GM19035 (cell line): ENCODE measurements around the gene RAD51B.

Experiments
- ATAC-seq: cut with Tn5 transposase; IDR thresholded peaks from one replicate; pipeline ENCODE4 v1.9.1; 2021; ENCODE audit not compliant: unreplicated experiment

RAD51B gene

GRCh38 chr14:68634874-68635595 lies 815.5 kb downstream of the RAD51B start:
- no peak for ATAC-seq

GRCh38 chr14:68636597-68636996 lies 817.0 kb downstream of the RAD51B start:
- ATAC-seq: no peak

GRCh38 chr14:68637106-68638021 lies 817.8 kb downstream of the RAD51B start:
- ATAC-seq: no peak

- ATAC-seq: no peak
Observed at GRCh38 chr14:68638141-68638999, 818.8 kb downstream of the RAD51B start.

- ATAC-seq: no peak
Observed at GRCh38 chr14:68639000-68639757, 819.6 kb downstream of the RAD51B start.

GRCh38 chr14:68639758-68640574 lies 820.4 kb downstream of the RAD51B start:
- ATAC-seq: no peak

GRCh38 chr14:68643673-68644072 lies 824.1 kb downstream of the RAD51B start:
- no peak for ATAC-seq

GRCh38 chr14:68644101-68644500 lies 824.5 kb downstream of the RAD51B start:
- no peak for ATAC-seq

- no peak for ATAC-seq
Observed at GRCh38 chr14:68645371-68645770, 825.8 kb downstream of the RAD51B start.

- ATAC-seq: no peak
Observed at GRCh38 chr14:68649476-68650189, 830.1 kb downstream of the RAD51B start.

GRCh38 chr14:68650404-68650994 lies 830.9 kb downstream of the RAD51B start:
- no peak for ATAC-seq

GRCh38 chr14:68651075-68651474 lies 831.5 kb downstream of the RAD51B start:
- no peak for ATAC-seq

GRCh38 chr14:68651652-68652432 lies 832.3 kb downstream of the RAD51B start:
- ATAC-seq: no peak

GRCh38 chr14:68652433-68652690 lies 832.8 kb downstream of the RAD51B start:
- no peak for ATAC-seq

- ATAC-seq: no peak
Observed at GRCh38 chr14:68653108-68653507, 833.5 kb downstream of the RAD51B start.

- ATAC-seq: no peak
Observed at GRCh38 chr14:68653804-68654203, 834.2 kb downstream of the RAD51B start.

- no peak for ATAC-seq
Observed at GRCh38 chr14:68654471-68654941, 834.9 kb downstream of the RAD51B start.
